PC-3 (cell line): ENCODE data around the gene CARS1.

Experiments
- CTCF ChIP-seq: fragments of 300-600 bp; sonication (generic); conservative IDR thresholded peaks from 2 replicates; pipeline ENCODE4 v1.5.1; 2017; ENCODE audit warnings: antibody characterized with exemption, low read depth, mild to moderate bottlenecking, low read length
- EZH2 ChIP-seq: fragments of 300-600 bp; sonication (generic); IDR thresholded peaks from one replicate; pipeline ENCODE4 v1.6.1; 2017; ENCODE audit warnings: antibody characterized with exemption, mild to moderate bottlenecking, low read length; ENCODE audit not compliant: unreplicated experiment
- EZH2phosphoT487 ChIP-seq: fragments of 300-600 bp; sonication (generic); IDR thresholded peaks from 2 replicates; pipeline ENCODE4 v1.6.1; 2018; ENCODE audit warnings: mild to moderate bottlenecking, antibody characterized with exemption, low read length, borderline replicate concordance

GRCh38 chr11:3083321-3083720, 26.1 kb upstream of the CARS1 start:
- TF ChIP-seq CTCF (no peak), EZH2 (no peak), EZH2phosphoT487 (no peak)
